Measurements from ENCODE around the gene WEE2. TPM values are rescaled to one million over a fixed set of nuclear protein-coding genes. Genes with fewer than 3 reads are reported as not detected.
"Not testable (repeated sequence)": the region's sequence is repeated elsewhere in the genome, so short reads cannot be mapped to it uniquely, and the experiment has no call there.

WEE2 gene
- total RNA-seq, 3 donors from 2014 or later, result not detected

DNA sequence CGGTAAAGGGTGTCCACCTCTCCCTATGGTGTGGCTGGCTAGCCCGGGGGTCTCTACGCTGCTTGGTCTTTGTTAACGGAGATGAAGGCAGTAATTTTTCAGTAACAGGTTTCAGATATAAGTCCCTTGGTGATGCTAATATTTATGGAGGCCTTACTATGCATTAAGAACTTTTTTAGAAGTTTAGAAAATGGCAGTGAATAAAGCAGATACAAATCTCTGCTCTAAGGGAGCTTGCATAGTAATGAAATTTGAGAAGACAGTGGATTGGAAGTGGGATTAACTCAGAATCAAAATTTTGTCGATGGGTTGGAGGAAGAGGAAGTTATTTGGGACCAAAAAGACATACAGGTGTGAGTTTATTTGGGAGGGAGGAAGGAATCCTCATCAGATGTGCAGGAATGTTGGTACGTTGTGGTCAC lies 30.4 kb downstream of the WEE2 start:
- Histone ChIP-seq H3K4me3 (peak overlapping the region; percentile 66 to 86 (median 69)), H3K4me1 (peaks cover 0 to 8% of the 10 kb centered on the region in 2 donors), H3K27me3 (no peaks in the 10 kb centered on the region), H3K9me3 (no peaks in the 10 kb centered on the region), H3K36me3 (peaks cover 6% of the 10 kb centered on the region), H3K27ac (peak overlapping the region; percentile 87 to 89)
- intact Hi-C loops (cut with DNase I; ENCODE audit: low total_unique reads), result no loop called here
- no peak for DNase-seq (ENCODE audit: low spot score in 2 of 2)
- TF ChIP-seq CTCF (IDR thresholded peaks at IDR 0.05) (no peak), POLR2A (IDR thresholded peaks at IDR 0.05) (no peak), POLR2AphosphoS5 (IDR thresholded peaks at IDR 0.05) (no peak)

DNA sequence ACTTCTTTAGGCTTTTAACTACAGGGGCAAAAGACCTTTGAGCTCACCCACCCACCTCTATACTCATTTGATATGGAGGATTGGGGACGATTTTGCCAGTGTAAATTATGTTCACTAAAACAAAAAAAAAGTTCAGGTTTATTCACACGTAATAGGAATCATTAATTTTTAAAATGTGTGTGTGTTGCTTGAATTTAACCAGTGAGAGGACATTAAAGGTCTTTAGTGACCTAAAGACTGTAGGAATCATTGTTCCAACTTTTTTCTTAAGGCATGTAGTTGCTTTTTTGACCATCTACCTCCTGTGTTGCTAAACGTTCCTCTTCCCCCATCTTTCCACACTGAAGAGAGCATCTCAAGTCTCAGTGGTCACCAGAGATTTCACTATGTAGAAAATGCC lies 31.1 kb downstream of the WEE2 start:
- Histone ChIP-seq H3K4me1 (peaks cover 0 to 8% of the 10 kb centered on the region in 2 donors), H3K27ac (no peak overlapping the region), H3K9me3 (no peaks in the 10 kb centered on the region), H3K4me3 (peak overlapping the region in 2 of 3 donors; percentile 66 to 86), H3K27me3 (no peaks in the 10 kb centered on the region), H3K36me3 (peaks cover 12% of the 10 kb centered on the region)
- intact Hi-C loops (cut with DNase I; ENCODE audit: low total_unique reads), result no loop called here
- DNase-seq (ENCODE audit: low spot score in 2 of 2), result no peak
- TF ChIP-seq POLR2A (IDR thresholded peaks at IDR 0.05) (no peak), CTCF (IDR thresholded peaks at IDR 0.05) (no peak), POLR2AphosphoS5 (IDR thresholded peaks at IDR 0.05) (no peak)

DNA sequence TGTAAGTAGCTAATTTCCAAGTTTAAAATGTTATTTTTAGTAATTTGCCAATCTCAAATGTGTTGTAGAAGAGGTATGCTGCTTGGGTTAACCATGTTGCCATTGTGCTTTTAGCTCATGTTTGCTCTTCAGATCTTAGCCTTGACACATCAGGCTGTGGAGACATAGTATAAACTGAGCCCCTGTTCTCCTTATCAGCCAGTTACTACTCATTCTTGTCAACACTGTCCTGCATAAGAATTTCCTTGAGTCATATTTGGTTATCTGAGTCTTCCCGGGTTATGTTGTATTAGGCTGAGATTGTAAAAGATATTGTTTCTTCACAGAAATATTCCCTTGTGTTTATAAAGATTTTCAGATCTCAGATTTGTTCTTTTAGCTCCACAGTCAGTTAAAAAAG lies 34.1 kb downstream of the WEE2 start:
- Histone ChIP-seq H3K4me3 (no peak overlapping the region), H3K36me3 (peaks cover 12% of the 10 kb centered on the region), H3K4me1 (peaks cover 0 to 5% of the 10 kb centered on the region in 2 donors), H3K9me3 (no peaks in the 10 kb centered on the region), H3K27me3 (no peaks in the 10 kb centered on the region), H3K27ac (no peak overlapping the region)
- intact Hi-C loops (cut with DNase I; ENCODE audit: low total_unique reads), result no loop called here
- TF ChIP-seq POLR2A (IDR thresholded peaks at IDR 0.05), result no peak
- no peak for TF ChIP-seq POLR2AphosphoS5 (IDR thresholded peaks at IDR 0.05)
- TF ChIP-seq CTCF (IDR thresholded peaks at IDR 0.05), result no peak
- DNase-seq (ENCODE audit: low spot score in 2 of 2), result no peak

DNA sequence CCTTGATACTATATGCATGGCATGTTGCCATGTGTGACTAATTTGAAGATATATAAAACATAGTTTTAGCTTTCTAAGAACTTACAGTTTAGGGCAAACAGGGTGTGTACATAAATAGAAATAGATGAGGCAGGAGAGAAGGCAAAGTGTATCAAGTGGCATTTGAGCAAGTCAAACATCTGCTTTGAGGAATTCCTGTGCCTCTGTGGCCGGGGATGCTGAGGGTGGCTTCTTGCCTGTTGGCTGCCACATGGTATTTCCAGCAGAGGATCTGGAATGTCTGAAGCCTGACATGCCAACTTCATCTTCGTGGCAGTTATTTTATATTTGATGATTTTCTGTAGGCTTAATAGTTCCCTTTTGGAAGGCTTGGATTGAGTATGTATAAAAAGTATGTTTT lies 36.0 kb downstream of the WEE2 start:
- Histone ChIP-seq H3K4me1 (peaks cover 0 to under 1% of the 10 kb centered on the region in 2 donors), H3K4me3 (no peak overlapping the region), H3K27ac (no peak overlapping the region), H3K27me3 (no peaks in the 10 kb centered on the region), H3K36me3 (peaks cover 19% of the 10 kb centered on the region), H3K9me3 (no peaks in the 10 kb centered on the region)
- intact Hi-C loops (cut with DNase I; ENCODE audit: low total_unique reads), result no loop called here
- TF ChIP-seq POLR2A (IDR thresholded peaks at IDR 0.05) (no peak), POLR2AphosphoS5 (IDR thresholded peaks at IDR 0.05) (no peak), CTCF (IDR thresholded peaks at IDR 0.05) (no peak)
- no peak for DNase-seq (ENCODE audit: low spot score in 2 of 2)

DNA sequence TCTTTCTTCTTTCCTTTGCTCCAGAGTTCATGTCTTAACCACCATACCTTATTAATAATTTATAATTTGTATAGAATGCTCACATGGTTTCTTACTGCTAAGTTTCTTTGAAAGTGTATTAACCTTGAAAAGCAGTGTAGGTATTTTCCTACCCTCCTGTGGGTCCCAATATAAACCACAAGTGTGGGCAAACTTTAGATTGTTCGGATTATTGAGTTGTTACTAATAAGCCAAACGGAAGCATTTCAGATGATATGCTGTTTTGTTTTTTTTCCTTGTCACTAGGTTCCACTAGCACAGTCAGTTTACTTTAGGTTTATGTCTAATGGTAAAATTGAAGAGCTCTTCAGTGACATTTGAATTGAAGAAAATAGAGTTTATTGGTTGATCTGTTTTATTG lies 40.2 kb downstream of the WEE2 start:
- Histone ChIP-seq H3K36me3 (peaks cover 23% of the 10 kb centered on the region), H3K27ac (no peak overlapping the region), H3K4me1 (no peaks in the 10 kb centered on the region), H3K4me3 (no peak overlapping the region), H3K9me3 (peaks cover 13 to 26% of the 10 kb centered on the region in 2 donors), H3K27me3 (no peaks in the 10 kb centered on the region)
- intact Hi-C loops (cut with DNase I; ENCODE audit: low total_unique reads), result no loop called here
- DNase-seq (ENCODE audit: low spot score in 2 of 2), result no peak
- TF ChIP-seq POLR2AphosphoS5 (IDR thresholded peaks at IDR 0.05) (no peak), CTCF (IDR thresholded peaks at IDR 0.05) (no peak), POLR2A (IDR thresholded peaks at IDR 0.05) (no peak)

DNA sequence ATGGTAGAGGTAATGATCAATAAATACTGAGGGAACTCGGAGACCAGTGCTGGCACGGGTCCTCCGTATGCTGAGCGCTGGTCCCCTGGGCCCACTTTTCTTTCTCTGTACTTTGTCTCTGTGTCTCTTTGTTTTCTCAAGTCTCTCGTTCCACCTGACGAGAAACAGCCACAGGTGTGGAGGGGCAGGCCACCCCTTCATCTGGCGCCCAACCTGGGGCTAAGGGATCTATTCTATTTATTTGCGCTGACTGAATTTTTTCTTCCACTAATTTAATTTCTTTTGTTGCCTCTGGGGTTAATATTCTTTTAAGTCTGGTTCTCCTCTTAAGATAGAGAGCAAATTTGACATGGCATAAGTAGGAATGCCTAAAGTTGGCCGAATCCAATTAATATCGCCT lies 43.8 kb downstream of the WEE2 start:
- H3K27ac ChIP-seq; H3K4me3 ChIP-seq; H3K4me1 ChIP-seq; H3K27me3 ChIP-seq; DNase-seq (ENCODE audit: low spot score in 2 of 2); intact Hi-C loops (cut with DNase I; ENCODE audit: low total_unique reads): not testable (repeated sequence)
- peaks cover 13 to 26% of the 10 kb centered on the region in 2 donors for H3K9me3 ChIP-seq
- H3K36me3 ChIP-seq, result peaks cover 15% of the 10 kb centered on the region

Measured in breast epithelium (tissue), 4 donors.